Measurements from ENCODE around the gene GHRH. TPM values are rescaled to one million over a fixed set of nuclear protein-coding genes. Genes with fewer than 3 reads are reported as not detected.

GHRH gene
- total RNA-seq, 1 experiment from 2014 or later: not detected

DNA sequence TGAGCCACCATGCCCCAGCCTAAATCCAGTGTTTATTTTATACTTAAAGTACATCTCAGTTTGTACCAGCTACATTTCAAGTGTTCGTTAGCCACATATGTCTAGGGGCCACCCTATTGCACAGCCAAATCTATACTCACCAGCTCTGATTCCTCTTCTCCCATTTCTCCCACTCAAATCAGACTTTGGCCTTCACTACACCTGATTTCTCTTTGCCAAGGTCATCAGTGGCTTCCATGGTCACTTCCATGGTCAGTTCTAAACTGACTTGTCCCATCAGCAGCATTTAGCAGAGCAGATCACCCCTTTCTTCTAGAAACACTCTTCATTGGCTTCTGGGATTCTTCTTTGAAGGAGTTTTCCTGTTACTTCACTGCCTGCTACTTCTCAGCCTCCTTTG lies 14.1 kb downstream of the GHRH start (continued):
- TF ChIP-seq, protein P1, sequence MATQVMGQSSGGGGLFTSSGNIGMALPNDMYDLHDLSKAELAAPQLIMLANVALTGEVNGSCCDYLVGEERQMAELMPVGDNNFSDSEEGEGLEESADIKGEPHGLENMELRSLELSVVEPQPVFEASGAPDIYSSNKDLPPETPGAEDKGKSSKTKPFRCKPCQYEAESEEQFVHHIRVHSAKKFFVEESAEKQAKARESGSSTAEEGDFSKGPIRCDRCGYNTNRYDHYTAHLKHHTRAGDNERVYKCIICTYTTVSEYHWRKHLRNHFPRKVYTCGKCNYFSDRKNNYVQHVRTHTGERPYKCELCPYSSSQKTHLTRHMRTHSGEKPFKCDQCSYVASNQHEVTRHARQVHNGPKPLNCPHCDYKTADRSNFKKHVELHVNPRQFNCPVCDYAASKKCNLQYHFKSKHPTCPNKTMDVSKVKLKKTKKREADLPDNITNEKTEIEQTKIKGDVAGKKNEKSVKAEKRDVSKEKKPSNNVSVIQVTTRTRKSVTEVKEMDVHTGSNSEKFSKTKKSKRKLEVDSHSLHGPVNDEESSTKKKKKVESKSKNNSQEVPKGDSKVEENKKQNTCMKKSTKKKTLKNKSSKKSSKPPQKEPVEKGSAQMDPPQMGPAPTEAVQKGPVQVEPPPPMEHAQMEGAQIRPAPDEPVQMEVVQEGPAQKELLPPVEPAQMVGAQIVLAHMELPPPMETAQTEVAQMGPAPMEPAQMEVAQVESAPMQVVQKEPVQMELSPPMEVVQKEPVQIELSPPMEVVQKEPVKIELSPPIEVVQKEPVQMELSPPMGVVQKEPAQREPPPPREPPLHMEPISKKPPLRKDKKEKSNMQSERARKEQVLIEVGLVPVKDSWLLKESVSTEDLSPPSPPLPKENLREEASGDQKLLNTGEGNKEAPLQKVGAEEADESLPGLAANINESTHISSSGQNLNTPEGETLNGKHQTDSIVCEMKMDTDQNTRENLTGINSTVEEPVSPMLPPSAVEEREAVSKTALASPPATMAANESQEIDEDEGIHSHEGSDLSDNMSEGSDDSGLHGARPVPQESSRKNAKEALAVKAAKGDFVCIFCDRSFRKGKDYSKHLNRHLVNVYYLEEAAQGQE (IDR thresholded peaks at IDR 0.05; ENCODE audit: low read depth): no peak
- TF ChIP-seq TCF7L2 (IDR thresholded peaks at IDR 0.05; ENCODE audit: borderline replicate concordance, extremely low read depth, insufficient read depth, insufficient read length) (no peak), POLR2AphosphoS5 (IDR thresholded peaks at IDR 0.05; ENCODE audit: low read depth, low read length) (no peak), EGR1 (IDR thresholded peaks at IDR 0.05; ENCODE audit: low read depth) (no peak), FOSL1 (IDR thresholded peaks at IDR 0.05; ENCODE audit: low read depth) (no peak), JUND (IDR thresholded peaks at IDR 0.05) (no peak), ZNF274 (IDR thresholded peaks at IDR 0.05; ENCODE audit: low read depth, low read length) (no peak)
- TF ChIP-seq, protein P2, sequence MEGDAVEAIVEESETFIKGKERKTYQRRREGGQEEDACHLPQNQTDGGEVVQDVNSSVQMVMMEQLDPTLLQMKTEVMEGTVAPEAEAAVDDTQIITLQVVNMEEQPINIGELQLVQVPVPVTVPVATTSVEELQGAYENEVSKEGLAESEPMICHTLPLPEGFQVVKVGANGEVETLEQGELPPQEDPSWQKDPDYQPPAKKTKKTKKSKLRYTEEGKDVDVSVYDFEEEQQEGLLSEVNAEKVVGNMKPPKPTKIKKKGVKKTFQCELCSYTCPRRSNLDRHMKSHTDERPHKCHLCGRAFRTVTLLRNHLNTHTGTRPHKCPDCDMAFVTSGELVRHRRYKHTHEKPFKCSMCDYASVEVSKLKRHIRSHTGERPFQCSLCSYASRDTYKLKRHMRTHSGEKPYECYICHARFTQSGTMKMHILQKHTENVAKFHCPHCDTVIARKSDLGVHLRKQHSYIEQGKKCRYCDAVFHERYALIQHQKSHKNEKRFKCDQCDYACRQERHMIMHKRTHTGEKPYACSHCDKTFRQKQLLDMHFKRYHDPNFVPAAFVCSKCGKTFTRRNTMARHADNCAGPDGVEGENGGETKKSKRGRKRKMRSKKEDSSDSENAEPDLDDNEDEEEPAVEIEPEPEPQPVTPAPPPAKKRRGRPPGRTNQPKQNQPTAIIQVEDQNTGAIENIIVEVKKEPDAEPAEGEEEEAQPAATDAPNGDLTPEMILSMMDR (IDR thresholded peaks at IDR 0.05 in 2 of 3, conservative IDR thresholded peaks at IDR 0.05 in 1 of 3; ENCODE audit: borderline replicate concordance in 1 of 3, insufficient read depth in 1 of 3, low read depth in 2 of 3, low read length in 2 of 3): no peak
- TF ChIP-seq, protein P3, sequence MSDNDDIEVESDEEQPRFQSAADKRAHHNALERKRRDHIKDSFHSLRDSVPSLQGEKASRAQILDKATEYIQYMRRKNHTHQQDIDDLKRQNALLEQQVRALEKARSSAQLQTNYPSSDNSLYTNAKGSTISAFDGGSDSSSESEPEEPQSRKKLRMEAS (IDR thresholded peaks at IDR 0.05): no peak

DNA sequence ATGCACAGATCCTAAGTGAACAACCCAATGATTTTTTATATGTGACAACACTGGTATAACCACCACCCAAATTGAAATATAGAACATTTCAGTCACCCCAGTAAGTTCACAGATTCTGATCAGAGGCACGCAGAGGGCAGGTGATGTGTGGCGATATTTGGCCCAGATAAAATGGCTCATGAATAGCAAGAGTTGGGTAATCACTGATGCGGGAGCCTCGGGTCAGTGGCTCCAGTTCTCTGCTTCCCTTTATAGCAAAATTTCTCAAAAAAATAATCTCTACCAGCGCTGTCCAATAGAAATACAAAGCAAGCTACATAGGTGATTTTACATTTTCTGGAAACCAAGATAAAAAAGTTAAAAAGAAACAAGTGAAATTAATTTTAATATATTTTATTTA lies 14.9 kb downstream of the GHRH start:
- no peak overlapping the region for H3K4me2 ChIP-seq (ENCODE audit: low read length)
- ATAC-seq (no peak), DNase-seq (ENCODE audit: low read depth, low spot score) (no peak)
- no TSS peak for BruUV-seq (replicated peaks)
- ChIA-PET POLR2A (no interaction called here), CTCF (no interaction called here), RAD21 (ENCODE audit: low non-redundant PET in 1 of 2, low total read pairs in 2 of 2, uncharacterized antibody in 2 of 2, unreplicated experiment in 2 of 2) (no interaction called here)
- intact Hi-C loops (cut with micrococcal nuclease): no loop called here
- H3K9me3 ChIP-seq (ENCODE audit: control insufficient read depth in 1 of 2, insufficient read depth in 1 of 2, low read depth in 1 of 2, low read length in 2 of 2): no peaks in the 10 kb centered on the region
- H3K27me3 ChIP-seq (ENCODE audit: insufficient read depth, low read length): no peaks in the 10 kb centered on the region
- no peaks in the 10 kb centered on the region for H3K9me2 ChIP-seq (ENCODE audit: insufficient read depth)
- H3K9ac ChIP-seq (ENCODE audit: low read length): no peak overlapping the region
- H3K4me1 ChIP-seq (ENCODE audit: control insufficient read depth in 1 of 2, insufficient read depth in 2 of 2, low read length in 2 of 2): no peaks in the 10 kb centered on the region
- TF ChIP-seq EGR1 (IDR thresholded peaks at IDR 0.05; ENCODE audit: low read depth) (no peak), EZH2phosphoT487 (IDR thresholded peaks at IDR 0.05; ENCODE audit: borderline replicate concordance) (no peak), JUND (IDR thresholded peaks at IDR 0.05) (no peak), EZH2 (IDR thresholded peaks at IDR 0.05) (no peak), CBX3 (IDR thresholded peaks at IDR 0.05; ENCODE audit: low read depth) (no peak), SP1 (IDR thresholded peaks at IDR 0.05; ENCODE audit: low read depth) (no peak), ZFX (IDR thresholded peaks at IDR 0.05) (no peak), FOSL1 (IDR thresholded peaks at IDR 0.05; ENCODE audit: low read depth) (no peak), RAD21 (IDR thresholded peaks at IDR 0.05; ENCODE audit: low read depth) (no peak), ELF1 (IDR thresholded peaks at IDR 0.05; ENCODE audit: borderline replicate concordance, low read depth) (no peak)
- TF ChIP-seq, protein P3 (IDR thresholded peaks at IDR 0.05): no peak
- TF ChIP-seq, protein P2 (IDR thresholded peaks at IDR 0.05 in 2 of 3, conservative IDR thresholded peaks at IDR 0.05 in 1 of 3; ENCODE audit: borderline replicate concordance in 1 of 3, insufficient read depth in 1 of 3, low read depth in 2 of 3, low read length in 2 of 3): no peak
- H3K79me2 ChIP-seq (ENCODE audit: insufficient read depth, low read length): no peaks in the 10 kb centered on the region
- H4K20me1 ChIP-seq (ENCODE audit: insufficient read depth): no peaks in the 10 kb centered on the region
- H3K36me3 ChIP-seq (ENCODE audit: control insufficient read depth in 1 of 2, insufficient read depth in 2 of 2, low read length in 2 of 2): peaks cover 5 to 8% of the 10 kb centered on the region in 2 experiments; a peak in 3 of 4 replicates
- H3K27ac ChIP-seq (ENCODE audit: low read depth, low read length): no peak overlapping the region
- H3K4me3 ChIP-seq (replicated peaks in 1 of 2; ENCODE audit: low read depth in 1 of 2, low read length in 2 of 2): no peak overlapping the region
- H2AFZ ChIP-seq (ENCODE audit: low read depth, low read length, poor library complexity, severe bottlenecking): no peak overlapping the region

Data from HCT116 (cell line).